SK-N-SH (cell line): ENCODE results near the gene RAP2C. TPM values are rescaled to one million over a fixed set of nuclear protein-coding genes. Genes with fewer than 3 reads are reported as not detected.

Experiments used
- CTCF ChIA-PET: fragments of 300-600, 350-600 bp; formaldehyde crosslinking; extraction: SDS; loops from one replicate; lab custom pipeline; 2021; lab: Yijun Ruan, JAX
- POLR2A ChIA-PET: fragments of 350-600 bp; sonication (Branson Sonifier 250); formaldehyde crosslinking; extraction: SDS; loops from one replicate; lab custom pipeline; 2020; ENCODE audit warnings: antibody characterized with exemption, inconsistent platforms; lab: Yijun Ruan, JAX
- DNase-seq: peaks from one replicate; pipeline ENCODE4 v3.0.0; 2012
- H2AFZ ChIP-seq: fragments of 200-600 bp; sonication (generic); 2 replicates; pipeline ENCODE4 v1.8.1; 2016; ENCODE audit warnings: antibody characterized with exemption, mild to moderate bottlenecking, low read depth
- H3F3A ChIP-seq: fragments of 200-600 bp; sonication (generic); replicated peaks from 2 replicates; pipeline ENCODE3; 2016; ENCODE audit warnings: antibody characterized with exemption, mild to moderate bottlenecking; ENCODE audit not compliant: insufficient read depth
- H3K27ac ChIP-seq, 2 experiments: fragments of 200-500 bp in 1 of 2; fragments of 200-600 bp in 1 of 2; sonication (Bioruptor generic) in 1 of 2; sonication (generic), shearing (Covaris generic) in 1 of 2; 2 replicates each; pipeline versions ENCODE4 v1.5.1 to v1.6.1; 2014 to 2016; ENCODE audit warnings: low read depth in 2 of 2, inconsistent platforms in 1 of 2, low read length in 1 of 2, mild to moderate bottlenecking in 1 of 2, mixed read lengths in 1 of 2
- H3K27me3 ChIP-seq: fragments of 200-600 bp; sonication (generic), shearing (Covaris generic); 2 replicates; pipeline ENCODE4 v1.6.1; 2016; ENCODE audit warnings: mixed run types; ENCODE audit not compliant: insufficient read depth
- H3K36me3 ChIP-seq, 2 experiments: fragments of 200-500 bp in 1 of 2; fragments of 200-600 bp in 1 of 2; sonication (Bioruptor generic) in 1 of 2; sonication (generic) in 1 of 2; replicated peaks in 1 of 2; 2 replicates each; pipeline versions ENCODE3 to v1.5.1; 2014 to 2016; ENCODE audit warnings: low read length in 1 of 2, mild to moderate bottlenecking in 1 of 2; ENCODE audit not compliant: insufficient read depth in 2 of 2, control insufficient read depth in 1 of 2
- H3K4me1 ChIP-seq, 2 experiments: fragments of 200-500 bp in 1 of 2; fragments of 200-600 bp in 1 of 2; sonication (Bioruptor generic) in 1 of 2; sonication (generic), shearing (Covaris generic) in 1 of 2; 2 replicates each; pipeline versions ENCODE4 v1.5.1 to v1.6.1; 2014 to 2016; ENCODE audit warnings: low read depth in 1 of 2, low read length in 1 of 2, mixed run types in 1 of 2; ENCODE audit not compliant: insufficient read depth in 2 of 2, control insufficient read depth in 1 of 2
- H3K4me2 ChIP-seq: fragments of 200-600 bp; sonication (generic), shearing (Covaris generic); 2 replicates; pipeline ENCODE4 v1.6.1; 2017; ENCODE audit warnings: mixed run types
- H3K4me3 ChIP-seq, 2 experiments: fragments of 200-500 bp in 1 of 2; fragments of 200-600 bp in 1 of 2; sonication (Bioruptor generic) in 1 of 2; sonication (generic), shearing (Covaris generic) in 1 of 2; 2 replicates each; pipeline versions ENCODE4 v1.5.1 to v1.8.1; 2014 to 2016; ENCODE audit warnings: low read depth in 2 of 2, inconsistent platforms in 1 of 2, low read length in 1 of 2, mild to moderate bottlenecking in 1 of 2, mixed read lengths in 1 of 2, moderate library complexity in 1 of 2
- H3K79me2 ChIP-seq: fragments of 200-600 bp; sonication (generic); 2 replicates; pipeline ENCODE4 v1.8.1; 2017; ENCODE audit warnings: mild to moderate bottlenecking; ENCODE audit not compliant: insufficient read depth
- H3K9ac ChIP-seq: fragments of 200-600 bp; sonication (generic); 2 replicates; pipeline ENCODE4 v1.6.1; 2017; ENCODE audit warnings: mixed run types
- H3K9me2 ChIP-seq: fragments of 200-600 bp; sonication (generic); 2 replicates; pipeline ENCODE4 v1.6.1; 2017; ENCODE audit warnings: mixed run types
- H3K9me3 ChIP-seq: fragments of 200-600 bp; sonication (generic); 2 replicates; pipeline ENCODE4 v1.6.1; 2017; ENCODE audit warnings: mixed run types, mild to moderate bottlenecking, moderate library complexity
- H4K20me1 ChIP-seq: fragments of 200-600 bp; sonication (generic); 2 replicates; pipeline ENCODE4 v1.6.1; 2017; ENCODE audit warnings: mild to moderate bottlenecking, mixed run types; ENCODE audit not compliant: insufficient read depth
- CHD2 ChIP-seq: fragments of 150-350 bp; IDR thresholded peaks from 2 replicates; pipeline ENCODE4 v1.6.1; 2018; ENCODE audit warnings: low read length; ENCODE audit not compliant: partially characterized antibody
- CTCF ChIP-seq: fragments of 200-600 bp; sonication (generic); IDR thresholded peaks from 2 replicates; pipeline ENCODE4 v1.6.1; 2017; ENCODE audit warnings: antibody characterized with exemption, mild to moderate bottlenecking, moderate library complexity
- ELF1 ChIP-seq: IDR thresholded peaks from 2 replicates; pipeline ENCODE4 v1.4.0; 2012
- EP300 ChIP-seq, 2 experiments: IDR thresholded peaks; 2 replicates each; pipeline versions ENCODE4 v1.4.0 to v1.6.1; 2012; ENCODE audit warnings: borderline replicate concordance in 1 of 2, low read depth in 1 of 2, low read length in 1 of 2
- EZH2phosphoT487 ChIP-seq: fragments of 200-600 bp; sonication (generic); IDR thresholded peaks from 2 replicates; pipeline ENCODE4 v1.6.1; 2017; ENCODE audit warnings: low read depth, mixed run types, mild to moderate bottlenecking, antibody characterized with exemption, moderate library complexity, borderline replicate concordance
- FOSL2 ChIP-seq: IDR thresholded peaks from 2 replicates; pipeline ENCODE4 v1.4.0; 2012; ENCODE audit warnings: low read depth, mild to moderate bottlenecking, moderate library complexity, borderline replicate concordance
- FOXJ3 ChIP-seq: sonication (generic); formaldehyde crosslinking; IDR thresholded peaks from 2 replicates; pipeline ENCODE4 v1.5.1; 2020; ENCODE audit warnings: mild to moderate bottlenecking, missing genetic modification reagents
- GABPA ChIP-seq: IDR thresholded peaks from 2 replicates; pipeline ENCODE4 v1.4.0; 2012; ENCODE audit warnings: low read depth, mild to moderate bottlenecking
- MEF2A ChIP-seq: IDR thresholded peaks from 2 replicates; pipeline ENCODE4 v1.4.0; 2012; ENCODE audit warnings: low read depth, borderline replicate concordance
- MXI1 ChIP-seq: IDR thresholded peaks from 2 replicates; pipeline ENCODE4 v1.6.1; 2012; ENCODE audit warnings: mild to moderate bottlenecking, low read depth, low read length, improper control_type of control experiment
- NFIC ChIP-seq: IDR thresholded peaks from 2 replicates; pipeline ENCODE4 v1.4.0; 2012; ENCODE audit warnings: borderline replicate concordance
- PBX3 ChIP-seq: IDR thresholded peaks from 2 replicates; pipeline ENCODE4; 2012
- POLR2AphosphoS5 ChIP-seq: IDR thresholded peaks from 2 replicates; pipeline ENCODE4 v1.6.1; 2012; ENCODE audit warnings: low read depth, low read length
- RCOR1 ChIP-seq: fragments of 150-350 bp; IDR thresholded peaks from 2 replicates; pipeline ENCODE4 v1.6.1; 2017; ENCODE audit warnings: antibody characterized with exemption, low read length
- RFX5 ChIP-seq: IDR thresholded peaks from 2 replicates; pipeline ENCODE4 v1.6.1; 2012; ENCODE audit warnings: mild to moderate bottlenecking, improper control_type of control experiment, low read length
- SIN3A ChIP-seq: IDR thresholded peaks from 2 replicates; pipeline ENCODE4 v1.6.1; 2012; ENCODE audit warnings: low read depth, mild to moderate bottlenecking, low read length, moderate library complexity, borderline replicate concordance
- SMC3 ChIP-seq: IDR thresholded peaks from 2 replicates; pipeline ENCODE4 v1.6.1; 2012; ENCODE audit warnings: low read depth, low read length, improper control_type of control experiment
- TAF1 ChIP-seq: IDR thresholded peaks from 2 replicates; pipeline ENCODE4 v1.6.1; 2012; ENCODE audit warnings: low read depth, mild to moderate bottlenecking, low read length, moderate library complexity, borderline replicate concordance
- TCF12 ChIP-seq: IDR thresholded peaks from 2 replicates; pipeline ENCODE4 v1.4.0; 2012
- USF1 ChIP-seq: IDR thresholded peaks from 2 replicates; pipeline ENCODE4 v1.4.0; 2012; ENCODE audit warnings: low read depth, borderline replicate concordance
- USF2 ChIP-seq: fragments of 150-350 bp; IDR thresholded peaks from 2 replicates; pipeline ENCODE4 v1.6.1; 2017; ENCODE audit warnings: antibody characterized with exemption, low read length, low read depth, borderline replicate concordance
- YY1 ChIP-seq: IDR thresholded peaks from 2 replicates; pipeline ENCODE4 v1.4.0; 2012; ENCODE audit warnings: low read depth, mild to moderate bottlenecking
- WGBS: methylation state at CpG from one replicate; pipeline ENCODE4 v1.1.6; 2017; ENCODE audit warnings: low lambda C conversion rate; 5-methylcytosine and 5-hydroxymethylcytosine counted together
- polyA plus RNA-seq, 3 experiments: library from polyadenylated mRNA; depleted of rRNA; stranded (reverse); fragments of >200 nt; gene quantifications; 2 replicates each; pipeline ENCODE4 v1.2.3, GENCODE V29; 2012

RAP2C gene
- polyA plus RNA-seq, 1 of the 3 experiments (the other 2 are of a cell fraction) = 5.5 TPM

- TF ChIP-seq SIN3A (no peak), EZH2phosphoT487 (no peak), RCOR1 (no peak), RFX5 (no peak), YY1 (no peak), MEF2A (no peak)
- TF ChIP-seq, all 33 proteins: peak for 0
- Histone ChIP-seq H3K4me1 (no peaks in the 10 kb centered on the region), H3K9ac (no peak overlapping the region), H3K36me3 (peaks cover 45 to 54% of the 10 kb centered on the region in 2 experiments), H3K9me3 (no peaks in the 10 kb centered on the region), H3K4me2 (no peak overlapping the region), H3K79me2 (peaks cover 9% of the 10 kb centered on the region), H3K27ac (no peak overlapping the region), H3K9me2 (no peaks in the 10 kb centered on the region), H4K20me1 (no peaks in the 10 kb centered on the region; the same call in none of the 2 replicates), H3K27me3 (no peaks in the 10 kb centered on the region), H3K4me3 (no peak overlapping the region), H3F3A (no peaks in the 10 kb centered on the region), H2AFZ (no peak overlapping the region)
- DNase-seq = no peak
- 93% methylated on average over 5 of the region's 5 CpGs for WGBS
- POLR2A ChIA-PET = no interaction called here
- CTCF ChIA-PET = interaction anchor here (1.5 to 3.5 kb wide), 2 partner anchors 13 to 426 kb away, joined by 3 to 13 read pairs; partner anchors contain the start of gene RAP2C
Observed at GRCh38 chrX:132206259-132206658, 13.0 kb downstream of the RAP2C start.

- CTCF ChIA-PET = no interaction called here
- 87% methylated on average over 1 of the region's 1 CpG for WGBS
Observed at GRCh38 chrX:132204629-132205028, 14.6 kb downstream of the RAP2C start.

More at GRCh38 chrX:132204629-132205028, 14.6 kb downstream of the RAP2C start:
- no peaks in the 10 kb centered on the region for H3K4me1 ChIP-seq
- no peak overlapping the region for H2AFZ ChIP-seq
- H4K20me1 ChIP-seq = no peaks in the 10 kb centered on the region; the same call in 1 of the 2 replicates
- TF ChIP-seq FOSL2 = no peak
- no peak for TF ChIP-seq TCF12
- no peak for TF ChIP-seq YY1
- TF ChIP-seq USF2 = no peak
- no peak for TF ChIP-seq TAF1
- TF ChIP-seq CHD2 = no peak
- TF ChIP-seq RCOR1 = no peak
- TF ChIP-seq GABPA = no peak
- TF ChIP-seq EP300 (IDR thresholded peaks at IDR 0.05; ENCODE audit: borderline replicate concordance in 1 of 2, low read depth in 1 of 2, low read length in 1 of 2) = no peak
- no peak for TF ChIP-seq POLR2AphosphoS5
- TF ChIP-seq CTCF = no peak
- TF ChIP-seq SMC3 = no peak
- TF ChIP-seq MXI1 = no peak
- no peak for TF ChIP-seq FOXJ3 (CRISPR knock-in tag)
- no peak for TF ChIP-seq PBX3
- no peak for TF ChIP-seq ELF1
- TF ChIP-seq NFIC = no peak
- no peak for TF ChIP-seq USF1
- DNase-seq = no peak
- no peak overlapping the region for H3K4me3 ChIP-seq
- H3K27me3 ChIP-seq = no peaks in the 10 kb centered on the region
- no peak overlapping the region for H3K9ac ChIP-seq
- H3K9me2 ChIP-seq = no peaks in the 10 kb centered on the region
- peaks cover 9% of the 10 kb centered on the region; the same call in 1 of the 2 replicates for H3K79me2 ChIP-seq
- no peak overlapping the region for H3K4me2 ChIP-seq
- no peak overlapping the region for H3K27ac ChIP-seq
- H3F3A ChIP-seq = no peaks in the 10 kb centered on the region
- H3K9me3 ChIP-seq = no peaks in the 10 kb centered on the region
- H3K36me3 ChIP-seq = peaks cover 40 to 51% of the 10 kb centered on the region in 2 experiments
- POLR2A ChIA-PET = no interaction called here
